A549 (cell line): ENCODE results near the gene HOXA10. TPM values are rescaled to one million over a fixed set of nuclear protein-coding genes. Genes with fewer than 3 reads are reported as not detected.
A peak's percentile ranks its signal among the peaks of the same experiment; 100 is the strongest.

Experiments
- ATAC-seq, 2 experiments: fragments of 200-7000 bp in 1 of 2; fragments of >200 bp in 1 of 2; cut with Nextera tagmentation in 1 of 2; cut with Tn5 transposase in 1 of 2; 3 replicates each; pipeline versions ENCODE4 v1.8.0 to v1.9.1; 2018 to 2020; ENCODE audit warnings: mild to moderate bottlenecking in 1 of 2, moderate library complexity in 1 of 2
- CTCF ChIA-PET: fragments of 300-600 bp; sonication (Branson Sonifier 250); formaldehyde crosslinking; extraction: SDS; loops from one replicate; lab custom pipeline; 2021; ENCODE audit warnings: antibody characterized with exemption, inconsistent platforms; lab: Yijun Ruan, JAX
- POLR2A ChIA-PET: fragments of 350-600 bp; formaldehyde crosslinking; extraction: SDS; loops from one replicate; lab custom pipeline; 2021; ENCODE audit warnings: antibody characterized with exemption, inconsistent platforms; lab: Yijun Ruan, JAX
- DNase-seq, 2 experiments: peaks; one replicate each; pipeline versions ENCODE4 v3.0.0 to v3.0.0-alpha.2; 2011 to 2016; ENCODE audit warnings: low read depth in 1 of 2, low spot score in 1 of 2
- FAIRE-seq: peaks from 2 replicates; lab custom pipeline; 2011; peaks lifted over from hg19 to GRCh38; lab: Jason Lieb, UNC
- H3K27ac ChIP-seq, 2 experiments: fragments of >200 bp; sonication (Bioruptor Twin); formaldehyde crosslinking; 3 replicates each; pipeline ENCODE4 v1.5.1; 2016 to 2017
- H3K4me1 ChIP-seq: fragments of >200 bp; sonication (Bioruptor Twin); formaldehyde crosslinking; 3 replicates; pipeline ENCODE4 v1.6.1; 2016
- H3K4me2 ChIP-seq: fragments of >200 bp; sonication (Bioruptor Twin); formaldehyde crosslinking; 3 replicates; pipeline ENCODE4 v1.6.1; 2016
- H3K4me3 ChIP-seq: fragments of >200 bp; sonication (Bioruptor Twin); formaldehyde crosslinking; 3 replicates; pipeline ENCODE4 v1.5.1; 2016
- H3K9me3 ChIP-seq: fragments of >200 bp; sonication (Bioruptor Twin); formaldehyde crosslinking; 3 replicates; pipeline ENCODE4 v1.6.1; 2016
- BHLHE40 ChIP-seq: IDR thresholded peaks from 2 replicates; pipeline ENCODE4 v1.6.1; 2012; ENCODE audit warnings: low read depth, low read length, inconsistent platforms
- CBX2 ChIP-seq: fragments of 200-600 bp; sonication (generic); IDR thresholded peaks from 2 replicates; pipeline ENCODE4 v1.6.1; 2016; ENCODE audit warnings: low read depth, mild to moderate bottlenecking, borderline replicate concordance
- CHD4 ChIP-seq: fragments of 200-600 bp; sonication (generic); IDR thresholded peaks from 2 replicates; pipeline ENCODE4 v1.6.1; 2016; ENCODE audit warnings: antibody characterized with exemption, mild to moderate bottlenecking, borderline replicate concordance
- EHMT2 ChIP-seq: fragments of 200-600 bp; sonication (generic); IDR thresholded peaks from 2 replicates; pipeline ENCODE4 v1.6.1; 2016; ENCODE audit warnings: antibody characterized with exemption, low read depth, mild to moderate bottlenecking, moderate library complexity
- FOSB ChIP-seq: fragments of 250-450 bp; sonication (Bioruptor Pico); IDR thresholded peaks from 2 replicates; pipeline ENCODE4 v1.5.0; 2020; ENCODE audit warnings: mild to moderate bottlenecking, moderate library complexity
- HEYL ChIP-seq: fragments of 250-450 bp; sonication (Bioruptor Pico); IDR thresholded peaks from 2 replicates; pipeline ENCODE4 v1.8.0; 2021; ENCODE audit warnings: mild to moderate bottlenecking, moderate library complexity
- HOXB5 ChIP-seq: fragments of 250-450 bp; sonication (Bioruptor Pico); IDR thresholded peaks from 2 replicates; pipeline ENCODE4 v1.5.0; 2020; ENCODE audit warnings: mild to moderate bottlenecking, moderate library complexity
- JUNB ChIP-seq: fragments of >200 bp; sonication (Bioruptor Twin); formaldehyde crosslinking; IDR thresholded peaks from 2 replicates; pipeline ENCODE4 v1.6.1; 2016
- KDM1A ChIP-seq: fragments of 200-600 bp; sonication (generic); IDR thresholded peaks from 2 replicates; pipeline ENCODE4 v1.6.1; 2016; ENCODE audit warnings: low read depth, mild to moderate bottlenecking
- MAFK ChIP-seq: fragments of 450-650 bp; IDR thresholded peaks from 2 replicates; pipeline ENCODE4 v1.6.1; 2014; ENCODE audit not compliant: partially characterized antibody
- NFE2L2 ChIP-seq: fragments of 150-350 bp; conservative IDR thresholded peaks from 2 replicates; pipeline ENCODE4 v1.6.1; 2014; ENCODE audit warnings: low read length
- NR3C1 ChIP-seq: fragments of >200 bp; sonication (Bioruptor Twin); formaldehyde crosslinking; IDR thresholded peaks from 3 replicates; pipeline ENCODE4 v1.6.1; 2017
- POLR2A ChIP-seq: IDR thresholded peaks from 2 replicates; pipeline ENCODE4 v1.6.1; 2012; ENCODE audit warnings: mild to moderate bottlenecking, low read length
- RAD21 ChIP-seq, 2 experiments: fragments of >200 bp in 1 of 2; sonication (Bioruptor Twin) in 1 of 2; formaldehyde crosslinking in 1 of 2; IDR thresholded peaks in 1 of 2; conservative IDR thresholded peaks in 1 of 2; 2 replicates in 1 of 2; 3 replicates in 1 of 2; pipeline ENCODE4 v1.6.1; 2012 to 2018; ENCODE audit warnings: inconsistent platforms in 1 of 2
- RARB ChIP-seq: fragments of 250-450 bp; sonication (Bioruptor Pico); IDR thresholded peaks from 2 replicates; pipeline ENCODE4 v1.8.0; 2021; ENCODE audit warnings: mild to moderate bottlenecking, moderate library complexity
- RCOR1 ChIP-seq: fragments of 150-350 bp; IDR thresholded peaks from 2 replicates; pipeline ENCODE4 v1.6.1; 2014; ENCODE audit warnings: antibody characterized with exemption, low read length, low read depth
- RFX5 ChIP-seq: fragments of 450-650 bp; IDR thresholded peaks from 2 replicates; pipeline ENCODE4 v1.7.1; 2014; ENCODE audit warnings: antibody characterized with exemption, mild to moderate bottlenecking, moderate library complexity
- RNF2 ChIP-seq: fragments of 200-600 bp; sonication (generic); IDR thresholded peaks from 2 replicates; pipeline ENCODE4 v1.6.1; 2016; ENCODE audit warnings: low read depth, mild to moderate bottlenecking, antibody characterized with exemption, moderate library complexity, borderline replicate concordance
- SREBF2 ChIP-seq: fragments of 450-650 bp; IDR thresholded peaks from 2 replicates; pipeline ENCODE4 v1.6.1; 2014; ENCODE audit warnings: mild to moderate bottlenecking, moderate library complexity
- WGBS: methylation state at CpG from one replicate; pipeline ENCODE4 v1.1.6; 2017; ENCODE audit errors: missing lambda C conversion rate; 5-methylcytosine and 5-hydroxymethylcytosine counted together
- polyA plus RNA-seq, 4 experiments: library from polyadenylated mRNA; depleted of rRNA in 3 of 4; stranded (reverse); fragments of >200 nt; fragmentation: RNase III in 1 of 4; extraction: RNeasy Plus Mini Kit Qiagen cat#74134 plus additional on column Dnase treatment in 1 of 4; gene quantifications; 2 replicates in 3 of 4; 3 replicates in 1 of 4; pipeline ENCODE4 v1.2.3, GENCODE V29; 2011 to 2017
- TF ChIP-seq, protein P1 (sequence below): fragments of 250-450 bp; sonication (Bioruptor Pico); IDR thresholded peaks from 2 replicates; pipeline ENCODE4 v1.5.0; 2021; ENCODE audit warnings: mild to moderate bottlenecking, moderate library complexity, borderline replicate concordance
- TF ChIP-seq, protein P2 (sequence below): IDR thresholded peaks from 2 replicates; pipeline ENCODE4 v1.6.1; 2012
- TF ChIP-seq, protein P3 (sequence below): IDR thresholded peaks from 2 replicates; pipeline ENCODE4 v1.6.1; 2012; ENCODE audit warnings: low read depth, borderline replicate concordance
- TF ChIP-seq, protein P4 (sequence below): fragments of 150-350 bp; IDR thresholded peaks from 2 replicates; pipeline ENCODE4 v1.6.1; 2014; ENCODE audit warnings: low read depth, mild to moderate bottlenecking, low read length
- TF ChIP-seq, protein P5 (sequence below): IDR thresholded peaks from 2 replicates; pipeline ENCODE4 v1.6.1; 2012

The HOXA10 gene
- polyA plus RNA-seq, 2 of the 4 experiments (the other 2 are of a cell fraction) = 5.2 to 7.7 TPM

DNA sequence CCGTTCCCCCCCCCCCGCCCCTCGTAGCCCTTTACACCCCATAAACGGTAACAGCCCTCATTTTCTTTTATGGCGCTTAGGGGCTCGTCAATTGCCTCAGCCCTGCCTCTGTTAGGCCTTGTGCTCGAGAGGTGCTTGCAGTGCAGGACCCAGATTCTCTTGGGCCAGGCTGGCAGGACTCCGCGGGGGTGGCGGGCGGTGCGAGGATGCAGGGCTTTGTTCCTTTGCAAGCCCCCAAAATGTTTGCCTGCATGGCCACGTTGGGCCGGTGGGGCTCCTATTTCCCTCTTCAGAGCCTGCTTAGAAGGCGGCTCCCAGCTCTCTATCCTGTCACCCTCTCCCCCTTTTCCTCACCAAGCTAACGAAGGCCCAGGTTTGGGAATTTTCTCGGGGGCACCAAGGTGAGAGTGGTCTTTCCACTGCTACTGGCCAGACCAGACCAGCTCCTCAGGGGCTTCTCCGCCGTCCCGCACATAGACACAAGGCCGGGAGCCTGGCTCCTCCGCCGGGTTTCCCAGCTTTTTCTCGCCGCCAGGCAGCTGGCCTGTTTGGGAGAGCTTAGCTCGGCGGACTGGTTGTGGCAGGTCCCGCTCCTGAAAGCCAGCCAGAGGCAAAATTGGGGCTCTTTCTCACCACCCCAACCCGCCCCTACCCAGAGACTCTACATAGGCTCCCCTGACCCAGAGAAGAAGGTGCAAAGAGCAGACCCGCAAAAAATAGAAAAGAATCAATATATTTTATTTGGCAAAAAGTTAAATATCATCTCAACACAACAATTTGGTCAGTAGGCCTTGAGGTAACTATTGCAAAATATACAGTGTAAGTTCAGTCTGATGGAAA is 12.2 kb downstream of the HOXA10 start:
- FAIRE-seq (no peak), ATAC-seq (no peak), DNase-seq (no peak)
- no peak overlapping the region for H3K4me3 ChIP-seq
- H3K9me3 ChIP-seq = no peaks in the 10 kb centered on the region
- TF ChIP-seq, protein P1, sequence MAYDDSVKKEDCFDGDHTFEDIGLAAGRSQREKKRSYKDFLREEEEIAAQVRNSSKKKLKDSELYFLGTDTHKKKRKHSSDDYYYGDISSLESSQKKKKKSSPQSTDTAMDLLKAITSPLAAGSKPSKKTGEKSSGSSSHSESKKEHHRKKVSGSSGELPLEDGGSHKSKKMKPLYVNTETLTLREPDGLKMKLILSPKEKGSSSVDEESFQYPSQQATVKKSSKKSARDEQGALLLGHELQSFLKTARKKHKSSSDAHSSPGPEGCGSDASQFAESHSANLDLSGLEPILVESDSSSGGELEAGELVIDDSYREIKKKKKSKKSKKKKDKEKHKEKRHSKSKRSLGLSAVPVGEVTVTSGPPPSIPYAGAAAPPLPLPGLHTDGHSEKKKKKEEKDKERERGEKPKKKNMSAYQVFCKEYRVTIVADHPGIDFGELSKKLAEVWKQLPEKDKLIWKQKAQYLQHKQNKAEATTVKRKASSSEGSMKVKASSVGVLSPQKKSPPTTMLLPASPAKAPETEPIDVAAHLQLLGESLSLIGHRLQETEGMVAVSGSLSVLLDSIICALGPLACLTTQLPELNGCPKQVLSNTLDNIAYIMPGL = no peak
- TF ChIP-seq, protein P2, sequence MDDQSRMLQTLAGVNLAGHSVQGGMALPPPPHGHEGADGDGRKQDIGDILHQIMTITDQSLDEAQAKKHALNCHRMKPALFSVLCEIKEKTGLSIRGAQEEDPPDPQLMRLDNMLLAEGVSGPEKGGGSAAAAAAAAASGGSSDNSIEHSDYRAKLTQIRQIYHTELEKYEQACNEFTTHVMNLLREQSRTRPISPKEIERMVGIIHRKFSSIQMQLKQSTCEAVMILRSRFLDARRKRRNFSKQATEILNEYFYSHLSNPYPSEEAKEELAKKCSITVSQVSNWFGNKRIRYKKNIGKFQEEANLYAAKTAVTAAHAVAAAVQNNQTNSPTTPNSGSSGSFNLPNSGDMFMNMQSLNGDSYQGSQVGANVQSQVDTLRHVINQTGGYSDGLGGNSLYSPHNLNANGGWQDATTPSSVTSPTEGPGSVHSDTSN = no peak
- no peak for TF ChIP-seq CHD4
- no peak for TF ChIP-seq HEYL
- no peak for TF ChIP-seq HOXB5 (CRISPR knock-in tag)
- no peak for TF ChIP-seq RARB (CRISPR knock-in tag)
- no peak for TF ChIP-seq CBX2
- TF ChIP-seq SREBF2 = no peak
- TF ChIP-seq EHMT2 = no peak
- no peak for TF ChIP-seq MAFK
- no peak for TF ChIP-seq JUNB
- TF ChIP-seq RCOR1 = no peak
- no peak for TF ChIP-seq RNF2
- TF ChIP-seq POLR2A = no peak
- TF ChIP-seq, protein P3, sequence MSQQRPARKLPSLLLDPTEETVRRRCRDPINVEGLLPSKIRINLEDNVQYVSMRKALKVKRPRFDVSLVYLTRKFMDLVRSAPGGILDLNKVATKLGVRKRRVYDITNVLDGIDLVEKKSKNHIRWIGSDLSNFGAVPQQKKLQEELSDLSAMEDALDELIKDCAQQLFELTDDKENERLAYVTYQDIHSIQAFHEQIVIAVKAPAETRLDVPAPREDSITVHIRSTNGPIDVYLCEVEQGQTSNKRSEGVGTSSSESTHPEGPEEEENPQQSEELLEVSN = no peak
- no peak for TF ChIP-seq NFE2L2
- TF ChIP-seq BHLHE40 = no peak
- TF ChIP-seq, protein P4, sequence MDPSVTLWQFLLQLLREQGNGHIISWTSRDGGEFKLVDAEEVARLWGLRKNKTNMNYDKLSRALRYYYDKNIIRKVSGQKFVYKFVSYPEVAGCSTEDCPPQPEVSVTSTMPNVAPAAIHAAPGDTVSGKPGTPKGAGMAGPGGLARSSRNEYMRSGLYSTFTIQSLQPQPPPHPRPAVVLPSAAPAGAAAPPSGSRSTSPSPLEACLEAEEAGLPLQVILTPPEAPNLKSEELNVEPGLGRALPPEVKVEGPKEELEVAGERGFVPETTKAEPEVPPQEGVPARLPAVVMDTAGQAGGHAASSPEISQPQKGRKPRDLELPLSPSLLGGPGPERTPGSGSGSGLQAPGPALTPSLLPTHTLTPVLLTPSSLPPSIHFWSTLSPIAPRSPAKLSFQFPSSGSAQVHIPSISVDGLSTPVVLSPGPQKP = no peak
- no peak for TF ChIP-seq FOSB (CRISPR knock-in tag)
- no peak for TF ChIP-seq NR3C1
- H3K27ac ChIP-seq = no peak overlapping the region
- ChIA-PET CTCF (interaction anchor here (0.7 to 7.0 kb wide), 25 partner anchors 9 to 1269 kb away, joined by 3 to 160 read pairs (median 6); partner anchors contain the start of genes HOXA10, HOXA3, HOXA5 and HOXA6), POLR2A (no interaction called here)
- H3K4me2 ChIP-seq = no peak overlapping the region; the same call in 2 of the 3 replicates
- 0 out of 3 replicates have a peak, but pooled peaks cover 3% of the 10 kb centered on the region for H3K4me1 ChIP-seq
- WGBS = 81% methylated on average over 25 of the region's 30 CpGs

DNA sequence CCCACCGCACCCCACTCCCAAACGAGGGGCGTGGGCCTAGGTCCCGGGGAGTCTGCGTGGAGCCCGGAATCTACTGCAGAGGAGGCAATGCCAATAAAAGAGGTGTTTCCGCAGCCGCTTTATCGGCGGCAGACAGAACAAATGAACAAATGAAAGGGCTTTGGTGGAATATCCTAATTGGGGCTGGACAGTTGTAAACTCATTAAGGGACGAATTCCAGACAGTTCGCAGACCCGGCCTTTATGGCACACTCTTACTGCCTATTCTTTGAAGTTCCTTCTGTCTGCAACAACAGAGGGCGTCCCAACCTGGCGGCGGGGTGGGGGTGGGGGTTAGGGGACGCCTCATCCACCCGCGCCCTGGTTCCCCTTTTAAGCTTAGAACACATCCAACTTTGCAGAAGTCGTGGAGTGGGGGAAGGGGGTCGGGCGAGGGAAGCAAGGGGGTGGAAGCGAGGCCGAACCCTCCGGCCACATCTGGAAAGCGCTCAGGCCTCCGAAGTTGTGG is 12.9 kb downstream of the HOXA10 start:
- ATAC-seq = no peak
- ChIA-PET CTCF (interaction anchor here (0.6 to 7.0 kb wide), 57 partner anchors 9 to 1305 kb away, joined by 3 to 160 read pairs (median 4); partner anchors contain the start of genes HOXA10, HOXA3, HOXA5 and HOXA6), POLR2A (interaction anchor here (0.6 to 1.3 kb wide), 4 partner anchors 11 to 963 kb away, joined by 3 to 14 read pairs (median 4); no protein-coding TSS in a partner anchor)
- WGBS = 32% methylated on average over 23 of the region's 27 CpGs
- Histone ChIP-seq H3K4me3 (peak overlapping the region; percentile 65), H3K4me1 (0 out of 3 replicates have a peak, but pooled peaks cover 3% of the 10 kb centered on the region), H3K27ac (peak overlapping the region; percentile 86; a peak in 5 of 6 replicates)
- no peak for FAIRE-seq
- no peak for DNase-seq
- TF ChIP-seq KDM1A (no peak), RCOR1 (no peak), RFX5 (no peak), EHMT2 (no peak), CBX2 (no peak), RAD21 (conservative IDR thresholded peaks at IDR 0.05 in 1 of 2, IDR thresholded peaks at IDR 0.05 in 1 of 2) (no peak), JUNB (no peak)
- TF ChIP-seq, protein P5, sequence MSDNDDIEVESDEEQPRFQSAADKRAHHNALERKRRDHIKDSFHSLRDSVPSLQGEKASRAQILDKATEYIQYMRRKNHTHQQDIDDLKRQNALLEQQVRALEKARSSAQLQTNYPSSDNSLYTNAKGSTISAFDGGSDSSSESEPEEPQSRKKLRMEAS = no peak
- TF ChIP-seq, all 56 proteins: peak for 0
- no peaks in the 10 kb centered on the region for H3K9me3 ChIP-seq
- peak overlapping the region; percentile 96 for H3K4me2 ChIP-seq
